SK-N-SH (cell line): Measurements from ENCODE around the gene LSG1. TPM values are rescaled to one million over a fixed set of nuclear protein-coding genes. Genes with fewer than 3 reads are reported as not detected.

Source experiments
- CTCF ChIA-PET: fragments of 300-600, 350-600 bp; formaldehyde crosslinking; extraction: SDS; loops from one replicate; lab custom pipeline; 2021; lab: Yijun Ruan, JAX
- POLR2A ChIA-PET: fragments of 350-600 bp; sonication (Branson Sonifier 250); formaldehyde crosslinking; extraction: SDS; loops from one replicate; lab custom pipeline; 2020; ENCODE audit warnings: antibody characterized with exemption, inconsistent platforms; lab: Yijun Ruan, JAX
- DNase-seq: peaks from one replicate; pipeline ENCODE4 v3.0.0; 2012
- H2AFZ ChIP-seq: fragments of 200-600 bp; sonication (generic); 2 replicates; pipeline ENCODE4 v1.8.1; 2016; ENCODE audit warnings: antibody characterized with exemption, mild to moderate bottlenecking, low read depth
- H3F3A ChIP-seq: fragments of 200-600 bp; sonication (generic); replicated peaks from 2 replicates; pipeline ENCODE3; 2016; ENCODE audit warnings: antibody characterized with exemption, mild to moderate bottlenecking; ENCODE audit not compliant: insufficient read depth
- H3K27ac ChIP-seq, 2 experiments: fragments of 200-500 bp in 1 of 2; fragments of 200-600 bp in 1 of 2; sonication (Bioruptor generic) in 1 of 2; sonication (generic), shearing (Covaris generic) in 1 of 2; 2 replicates each; pipeline versions ENCODE4 v1.5.1 to v1.6.1; 2014 to 2016; ENCODE audit warnings: low read depth in 2 of 2, inconsistent platforms in 1 of 2, low read length in 1 of 2, mild to moderate bottlenecking in 1 of 2, mixed read lengths in 1 of 2
- H3K27me3 ChIP-seq: fragments of 200-600 bp; sonication (generic), shearing (Covaris generic); 2 replicates; pipeline ENCODE4 v1.6.1; 2016; ENCODE audit warnings: mixed run types; ENCODE audit not compliant: insufficient read depth
- H3K36me3 ChIP-seq, 2 experiments: fragments of 200-500 bp in 1 of 2; fragments of 200-600 bp in 1 of 2; sonication (Bioruptor generic) in 1 of 2; sonication (generic) in 1 of 2; replicated peaks in 1 of 2; 2 replicates each; pipeline versions ENCODE3 to v1.5.1; 2014 to 2016; ENCODE audit warnings: low read length in 1 of 2, mild to moderate bottlenecking in 1 of 2; ENCODE audit not compliant: insufficient read depth in 2 of 2, control insufficient read depth in 1 of 2
- H3K4me1 ChIP-seq, 2 experiments: fragments of 200-500 bp in 1 of 2; fragments of 200-600 bp in 1 of 2; sonication (Bioruptor generic) in 1 of 2; sonication (generic), shearing (Covaris generic) in 1 of 2; 2 replicates each; pipeline versions ENCODE4 v1.5.1 to v1.6.1; 2014 to 2016; ENCODE audit warnings: low read depth in 1 of 2, low read length in 1 of 2, mixed run types in 1 of 2; ENCODE audit not compliant: insufficient read depth in 2 of 2, control insufficient read depth in 1 of 2
- H3K4me2 ChIP-seq: fragments of 200-600 bp; sonication (generic), shearing (Covaris generic); 2 replicates; pipeline ENCODE4 v1.6.1; 2017; ENCODE audit warnings: mixed run types
- H3K4me3 ChIP-seq, 2 experiments: fragments of 200-500 bp in 1 of 2; fragments of 200-600 bp in 1 of 2; sonication (Bioruptor generic) in 1 of 2; sonication (generic), shearing (Covaris generic) in 1 of 2; 2 replicates each; pipeline versions ENCODE4 v1.5.1 to v1.8.1; 2014 to 2016; ENCODE audit warnings: low read depth in 2 of 2, inconsistent platforms in 1 of 2, low read length in 1 of 2, mild to moderate bottlenecking in 1 of 2, mixed read lengths in 1 of 2, moderate library complexity in 1 of 2
- H3K79me2 ChIP-seq: fragments of 200-600 bp; sonication (generic); 2 replicates; pipeline ENCODE4 v1.8.1; 2017; ENCODE audit warnings: mild to moderate bottlenecking; ENCODE audit not compliant: insufficient read depth
- H3K9ac ChIP-seq: fragments of 200-600 bp; sonication (generic); 2 replicates; pipeline ENCODE4 v1.6.1; 2017; ENCODE audit warnings: mixed run types
- H3K9me2 ChIP-seq: fragments of 200-600 bp; sonication (generic); 2 replicates; pipeline ENCODE4 v1.6.1; 2017; ENCODE audit warnings: mixed run types
- H3K9me3 ChIP-seq: fragments of 200-600 bp; sonication (generic); 2 replicates; pipeline ENCODE4 v1.6.1; 2017; ENCODE audit warnings: mixed run types, mild to moderate bottlenecking, moderate library complexity
- H4K20me1 ChIP-seq: fragments of 200-600 bp; sonication (generic); 2 replicates; pipeline ENCODE4 v1.6.1; 2017; ENCODE audit warnings: mild to moderate bottlenecking, mixed run types; ENCODE audit not compliant: insufficient read depth
- CTCF ChIP-seq: fragments of 200-600 bp; sonication (generic); IDR thresholded peaks from 2 replicates; pipeline ENCODE4 v1.6.1; 2017; ENCODE audit warnings: antibody characterized with exemption, mild to moderate bottlenecking, moderate library complexity
- GATA2 ChIP-seq: sonication (generic); formaldehyde crosslinking; IDR thresholded peaks from 2 replicates; pipeline ENCODE4 v1.5.0; 2020; ENCODE audit warnings: mild to moderate bottlenecking, missing genetic modification reagents
- MXI1 ChIP-seq: IDR thresholded peaks from 2 replicates; pipeline ENCODE4 v1.6.1; 2012; ENCODE audit warnings: mild to moderate bottlenecking, low read depth, low read length, improper control_type of control experiment
- NFIC ChIP-seq: IDR thresholded peaks from 2 replicates; pipeline ENCODE4 v1.4.0; 2012; ENCODE audit warnings: borderline replicate concordance
- NRF1 ChIP-seq: IDR thresholded peaks from 2 replicates; pipeline ENCODE4 v1.6.1; 2012; ENCODE audit warnings: low read depth, mild to moderate bottlenecking, low read length
- RCOR1 ChIP-seq: fragments of 150-350 bp; IDR thresholded peaks from 2 replicates; pipeline ENCODE4 v1.6.1; 2017; ENCODE audit warnings: antibody characterized with exemption, low read length
- REST ChIP-seq: IDR thresholded peaks from 2 replicates; pipeline ENCODE4 v1.6.1; 2012; ENCODE audit warnings: mild to moderate bottlenecking, low read depth, low read length, moderate library complexity
- RXRA ChIP-seq: IDR thresholded peaks from 2 replicates; pipeline ENCODE4 v1.4.0; 2012; ENCODE audit warnings: low read depth, mild to moderate bottlenecking, borderline replicate concordance
- TCF12 ChIP-seq: IDR thresholded peaks from 2 replicates; pipeline ENCODE4 v1.4.0; 2012
- TEAD4 ChIP-seq: IDR thresholded peaks from 2 replicates; pipeline ENCODE4 v1.4.0; 2012; ENCODE audit warnings: mild to moderate bottlenecking, borderline replicate concordance; ENCODE audit not compliant: insufficient read depth
- WGBS: methylation state at CpG from one replicate; pipeline ENCODE4 v1.1.6; 2017; ENCODE audit warnings: low lambda C conversion rate; 5-methylcytosine and 5-hydroxymethylcytosine counted together
- polyA plus RNA-seq, 3 experiments: library from polyadenylated mRNA; depleted of rRNA; stranded (reverse); fragments of >200 nt; gene quantifications; 2 replicates each; pipeline ENCODE4 v1.2.3, GENCODE V29; 2012
- TF ChIP-seq, protein P1 (sequence below): fragments of 150-350 bp; IDR thresholded peaks from 2 replicates; pipeline ENCODE4 v1.6.1; 2016; ENCODE audit warnings: mild to moderate bottlenecking, low read depth, low read length
- TF ChIP-seq, protein P2 (sequence below): IDR thresholded peaks from 2 replicates; pipeline ENCODE4 v1.4.0; 2012; ENCODE audit warnings: low read depth
- TF ChIP-seq, protein P3 (sequence below): IDR thresholded peaks from 2 replicates; pipeline ENCODE4 v1.4.0; 2012; ENCODE audit warnings: low read depth, borderline replicate concordance

LSG1 gene
- polyA plus RNA-seq, 1 of the 3 experiments (the other 2 are of a cell fraction): 35.1 TPM

DNA sequence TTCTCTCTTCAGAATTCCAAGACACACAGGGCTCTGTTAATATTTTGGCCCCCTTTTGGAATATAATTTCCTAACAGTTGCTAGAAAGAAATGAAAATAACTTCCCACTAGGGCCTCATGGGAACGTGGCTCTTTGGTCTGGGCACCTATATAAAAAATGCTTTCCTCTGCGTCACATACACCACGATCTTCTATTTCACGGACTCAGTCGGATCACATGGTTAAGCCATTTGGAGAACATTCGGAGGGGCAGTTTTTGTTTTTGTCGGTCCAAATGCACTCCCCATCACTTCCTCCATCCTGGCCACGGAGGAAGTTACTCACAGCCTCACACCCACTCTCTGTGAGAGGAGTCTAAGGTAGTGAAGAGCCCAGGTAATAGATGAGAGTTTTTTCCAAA is 59.8 kb downstream of the LSG1 start:
- Histone ChIP-seq H3K9me3 (no peaks in the 10 kb centered on the region), H3K9me2 (no peaks in the 10 kb centered on the region), H3K79me2 (no peaks in the 10 kb centered on the region), H4K20me1 (no peaks in the 10 kb centered on the region), H3F3A (peaks cover 9% of the 10 kb centered on the region), H3K4me3 (no peak overlapping the region), H3K4me1 (no peaks in the 10 kb centered on the region), H3K27me3 (no peaks in the 10 kb centered on the region), H3K27ac (no peak overlapping the region), H3K4me2 (no peak overlapping the region), H2AFZ (no peak overlapping the region), H3K9ac (no peak overlapping the region), H3K36me3 (peaks cover 3 to 17% of the 10 kb centered on the region in 2 experiments)
- ChIA-PET POLR2A (no interaction called here), CTCF (interaction anchor here (0.6 kb wide), 1 partner anchor 278 kb away, joined by 3 read pairs; no protein-coding TSS in a partner anchor)
- TF ChIP-seq TCF12 (no peak), CTCF (no peak), TEAD4 (no peak), RXRA (no peak), NFIC (no peak), GATA2 (no peak), MXI1 (no peak), NRF1 (no peak), REST (no peak), RCOR1 (no peak)
- TF ChIP-seq, protein P1, sequence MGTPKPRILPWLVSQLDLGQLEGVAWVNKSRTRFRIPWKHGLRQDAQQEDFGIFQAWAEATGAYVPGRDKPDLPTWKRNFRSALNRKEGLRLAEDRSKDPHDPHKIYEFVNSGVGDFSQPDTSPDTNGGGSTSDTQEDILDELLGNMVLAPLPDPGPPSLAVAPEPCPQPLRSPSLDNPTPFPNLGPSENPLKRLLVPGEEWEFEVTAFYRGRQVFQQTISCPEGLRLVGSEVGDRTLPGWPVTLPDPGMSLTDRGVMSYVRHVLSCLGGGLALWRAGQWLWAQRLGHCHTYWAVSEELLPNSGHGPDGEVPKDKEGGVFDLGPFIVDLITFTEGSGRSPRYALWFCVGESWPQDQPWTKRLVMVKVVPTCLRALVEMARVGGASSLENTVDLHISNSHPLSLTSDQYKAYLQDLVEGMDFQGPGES: no peak
- TF ChIP-seq, protein P2, sequence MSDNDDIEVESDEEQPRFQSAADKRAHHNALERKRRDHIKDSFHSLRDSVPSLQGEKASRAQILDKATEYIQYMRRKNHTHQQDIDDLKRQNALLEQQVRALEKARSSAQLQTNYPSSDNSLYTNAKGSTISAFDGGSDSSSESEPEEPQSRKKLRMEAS: no peak
- TF ChIP-seq, protein P3, sequence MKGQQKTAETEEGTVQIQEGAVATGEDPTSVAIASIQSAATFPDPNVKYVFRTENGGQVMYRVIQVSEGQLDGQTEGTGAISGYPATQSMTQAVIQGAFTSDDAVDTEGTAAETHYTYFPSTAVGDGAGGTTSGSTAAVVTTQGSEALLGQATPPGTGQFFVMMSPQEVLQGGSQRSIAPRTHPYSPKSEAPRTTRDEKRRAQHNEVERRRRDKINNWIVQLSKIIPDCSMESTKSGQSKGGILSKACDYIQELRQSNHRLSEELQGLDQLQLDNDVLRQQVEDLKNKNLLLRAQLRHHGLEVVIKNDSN: no peak
- DNase-seq: no peak
- 93% methylated on average over 8 of the region's 8 CpGs for WGBS
